ENCODE measurements around the gene MOSPD3. TPM values are rescaled to one million over a fixed set of nuclear protein-coding genes. Genes with fewer than 3 reads are reported as not detected.
A peak's percentile ranks its signal among the peaks of the same experiment; 100 is the strongest.

MOSPD3 gene
- polyA plus RNA-seq, 3 donors, result 12.7 to 15.5 (median 13.3) TPM

- DNase-seq, result peak; percentile 40 to 55 (median 49)
- peak overlapping the region; percentile 99 for H2AFZ ChIP-seq (ENCODE audit: insufficient read depth, low read depth, low read length, poor library complexity, severe bottlenecking)
- no peaks in the 10 kb centered on the region for H3K79me2 ChIP-seq (ENCODE audit: insufficient read depth, low read length)
- no peaks in the 10 kb centered on the region for H4K20me1 ChIP-seq (ENCODE audit: insufficient read depth, low read length)
- TF ChIP-seq CTCF (IDR thresholded peaks at IDR 0.05), result peak; percentile 63
- peak overlapping the region; percentile 95 for H3K4me2 ChIP-seq (replicated peaks; ENCODE audit: extremely low read depth, low read length, poor library complexity, severe bottlenecking)
- peak overlapping the region; percentile 28 to 79 (median 50) for H3K4me3 ChIP-seq (replicated peaks in 1 of 3; ENCODE audit: low read depth in 2 of 3, low read length in 3 of 3)
- H3K9ac ChIP-seq (ENCODE audit: insufficient read depth, low read length, poor library complexity, severe bottlenecking), result peak overlapping the region; percentile 59
- intact Hi-C loops (cut with micrococcal nuclease), result no loop called here
- peaks cover 6 to 14% of the 10 kb centered on the region in 2 donors for H3K4me1 ChIP-seq (ENCODE audit: control insufficient read depth in 1 of 2, insufficient read depth in 2 of 2, low read length in 2 of 2)
- no peak overlapping the region for H3K27ac ChIP-seq (ENCODE audit: low read depth in 1 of 2, low read length in 2 of 2)
- Mint-ChIP-seq H3K36me3 (no peaks in the 10 kb centered on the region), H3K4me1 (peaks cover 14% of the 10 kb centered on the region), H3K27ac (peak overlapping the region in 5 of 7 donors; percentile 20 to 79 (median 72)), H3K27me3 (ENCODE audit: low read depth in 3 of 3) (peaks cover 15 to 34% (median 30%) of the 10 kb centered on the region in 3 donors), H3K4me3 (peak overlapping the region; percentile 86 to 95), H3K9me3 (peaks cover 0 to 4% (median 0%) of the 10 kb centered on the region in 7 donors)
- H3K27me3 ChIP-seq (ENCODE audit: control insufficient read depth in 2 of 2, insufficient read depth in 2 of 2, low read length in 2 of 2), result peaks cover 0 to 7% of the 10 kb centered on the region in 2 donors
- no peaks in the 10 kb centered on the region for H3K9me3 ChIP-seq (replicated peaks in 1 of 2; ENCODE audit: control insufficient read depth in 1 of 2, insufficient read depth in 1 of 2, low read length in 2 of 2)
- under 1% methylated on average over 68 of the region's 72 CpGs for WGBS (ENCODE audit: insufficient coverage)
- H3K36me3 ChIP-seq (replicated peaks in 1 of 2; ENCODE audit: control insufficient read depth in 1 of 2, insufficient read depth in 2 of 2, low read length in 2 of 2), result no peaks in the 10 kb centered on the region
Measured at GRCh38 chr7:100632951-100633717, 20.8 kb downstream of the MOSPD3 start.

GRCh38 chr7:100639995-100640516, 27.7 kb downstream of the MOSPD3 start:
- no peaks in the 10 kb centered on the region for H3K36me3 ChIP-seq (replicated peaks in 1 of 2; ENCODE audit: control insufficient read depth in 1 of 2, insufficient read depth in 2 of 2, low read length in 2 of 2)
- Mint-ChIP-seq H3K27ac (no peak overlapping the region), H3K36me3 (no peaks in the 10 kb centered on the region), H3K4me1 (no peaks in the 10 kb centered on the region), H3K9me3 (no peaks in the 10 kb centered on the region), H3K4me3 (no peak overlapping the region), H3K27me3 (ENCODE audit: low read depth in 3 of 3) (peaks cover 9 to 22% (median 11%) of the 10 kb centered on the region in 3 donors)
- H3K4me3 ChIP-seq (replicated peaks in 1 of 3; ENCODE audit: low read depth in 2 of 3, low read length in 3 of 3), result no peak overlapping the region
- TF ChIP-seq CTCF (IDR thresholded peaks at IDR 0.05), result no peak
- H3K27ac ChIP-seq (ENCODE audit: low read depth in 1 of 2, low read length in 2 of 2), result no peak overlapping the region
- H4K20me1 ChIP-seq (ENCODE audit: insufficient read depth, low read length), result no peaks in the 10 kb centered on the region
- no peak overlapping the region for H3K4me2 ChIP-seq (replicated peaks; ENCODE audit: extremely low read depth, low read length, poor library complexity, severe bottlenecking)
- H3K27me3 ChIP-seq (ENCODE audit: control insufficient read depth in 2 of 2, insufficient read depth in 2 of 2, low read length in 2 of 2), result no peaks in the 10 kb centered on the region
- no peak overlapping the region for H2AFZ ChIP-seq (ENCODE audit: insufficient read depth, low read depth, low read length, poor library complexity, severe bottlenecking)
- H3K9ac ChIP-seq (ENCODE audit: insufficient read depth, low read length, poor library complexity, severe bottlenecking), result no peak overlapping the region
- DNase-seq, result no peak
- no peaks in the 10 kb centered on the region for H3K4me1 ChIP-seq (ENCODE audit: control insufficient read depth in 1 of 2, insufficient read depth in 2 of 2, low read length in 2 of 2)
- H3K9me3 ChIP-seq (replicated peaks in 1 of 2; ENCODE audit: control insufficient read depth in 1 of 2, insufficient read depth in 1 of 2, low read length in 2 of 2), result no peaks in the 10 kb centered on the region
- H3K79me2 ChIP-seq (ENCODE audit: insufficient read depth, low read length), result no peaks in the 10 kb centered on the region
- WGBS (ENCODE audit: insufficient coverage), result 98% methylated on average over 13 of the region's 17 CpGs
- intact Hi-C loops (cut with micrococcal nuclease), result no loop called here

Measured in CD14-positive monocyte (primary cell).